H1 (cell line): ENCODE measurements around the gene DIP2B. TPM values are rescaled to one million over a fixed set of nuclear protein-coding genes. Genes with fewer than 3 reads are reported as not detected.

ENCODE experiments used
- CTCF ChIA-PET: fragments of 300-600 bp; sonication (Branson Sonifier 250); formaldehyde crosslinking; loops from one replicate; lab custom pipeline; 2021; ENCODE audit not compliant: partially characterized antibody; lab: Charles Lee
- POLR2A ChIA-PET: fragments of 300-600 bp; sonication (Branson Sonifier 250); formaldehyde crosslinking; loops from one replicate; lab custom pipeline; 2021; ENCODE audit warnings: inconsistent platforms; ENCODE audit not compliant: partially characterized antibody; lab: Charles Lee
- DNase-seq, 2 experiments: peaks; one replicate each; pipeline versions ENCODE4 v3.0.0 to v3.0.0-alpha.2; 2010 to 2022; ENCODE audit warnings: low spot score in 2 of 2, low read depth in 1 of 2, mixed read lengths in 1 of 2
- FAIRE-seq: peaks from 2 replicates; lab custom pipeline; 2011; peaks lifted over from hg19 to GRCh38; lab: Jason Lieb, UNC
- H2AFZ ChIP-seq: 2 replicates; pipeline ENCODE4 v1.8.1; 2012; ENCODE audit warnings: low read length, inconsistent platforms
- H2AK5ac ChIP-seq: 2 replicates; pipeline ENCODE4 v1.6.1; 2013; ENCODE audit warnings: low read depth, low read length
- H2BK120ac ChIP-seq: replicated peaks from 2 replicates; pipeline ENCODE3; 2013; ENCODE audit warnings: low read depth, low read length, inconsistent platforms
- H2BK12ac ChIP-seq: 2 replicates; pipeline ENCODE4 v1.6.1; 2013; ENCODE audit warnings: low read depth, low read length
- H2BK15ac ChIP-seq: 2 replicates; pipeline ENCODE4 v1.6.1; 2013; ENCODE audit warnings: low read length
- H2BK20ac ChIP-seq: 2 replicates; pipeline ENCODE4 v1.6.1; 2013; ENCODE audit warnings: low read length
- H2BK5ac ChIP-seq: 2 replicates; pipeline ENCODE4 v1.6.1; 2013; ENCODE audit warnings: low read depth, low read length
- H3K14ac ChIP-seq: 2 replicates; pipeline ENCODE4 v1.6.1; 2013; ENCODE audit warnings: inconsistent platforms; ENCODE audit not compliant: insufficient read length
- H3K18ac ChIP-seq: 2 replicates; pipeline ENCODE4 v1.6.1; 2013; ENCODE audit warnings: low read length; ENCODE audit errors: extremely low read depth
- H3K23ac ChIP-seq: 2 replicates; pipeline ENCODE4 v1.6.1; 2013; ENCODE audit warnings: inconsistent platforms; ENCODE audit not compliant: insufficient read length
- H3K23me2 ChIP-seq: 2 replicates; pipeline ENCODE4 v1.6.1; 2013; ENCODE audit warnings: low read depth, low read length
- H3K27ac ChIP-seq: 2 replicates; pipeline ENCODE4 v1.6.1; 2011; ENCODE audit warnings: low read depth, low read length, inconsistent platforms
- H3K27me3 ChIP-seq, 4 experiments: replicated peaks in 1 of 4; 1 replicate in 1 of 4; 2 replicates in 3 of 4; pipeline versions ENCODE4 v1.6.1 to v1.8.1; 2011 to 2013; ENCODE audit warnings: low read length in 3 of 4, mild to moderate bottlenecking in 3 of 4, inconsistent platforms in 2 of 4, mixed read lengths in 2 of 4, moderate library complexity in 1 of 4; ENCODE audit not compliant: control insufficient read depth in 3 of 4, insufficient read depth in 3 of 4; ENCODE audit errors: extremely low read depth in 1 of 4
- H3K36me3 ChIP-seq, 4 experiments: 2 replicates each; pipeline versions ENCODE4 v1.6.1 to v1.8.1; 2011 to 2013; ENCODE audit warnings: mild to moderate bottlenecking in 4 of 4, low read length in 3 of 4, moderate library complexity in 2 of 4, control low read depth in 1 of 4, inconsistent platforms in 1 of 4; ENCODE audit not compliant: insufficient read depth in 4 of 4, control insufficient read depth in 2 of 4
- H3K4ac ChIP-seq: replicated peaks from 2 replicates; pipeline ENCODE3; 2013; ENCODE audit warnings: low read length, low read depth, mixed read lengths, inconsistent platforms; ENCODE audit not compliant: insufficient read length
- H3K4me1 ChIP-seq, 4 experiments: replicated peaks in 1 of 4; 1 replicate in 1 of 4; 2 replicates in 3 of 4; pipeline versions ENCODE4 v1.6.1 to v1.8.1; 2011 to 2013; ENCODE audit warnings: low read length in 3 of 4, inconsistent platforms in 2 of 4, mixed read lengths in 1 of 4; ENCODE audit not compliant: insufficient read depth in 4 of 4, control insufficient read depth in 3 of 4
- H3K4me2 ChIP-seq, 2 experiments: 2 replicates each; pipeline versions ENCODE4 v1.6.1 to v1.8.1; 2011 to 2013; ENCODE audit warnings: low read depth in 2 of 2, low read length in 2 of 2, control low read depth in 1 of 2, inconsistent platforms in 1 of 2, mild to moderate bottlenecking in 1 of 2; ENCODE audit not compliant: insufficient read depth in 1 of 2
- H3K4me3 ChIP-seq, 4 experiments: fragments of 200-600, 300-600 bp in 1 of 4; sonication (generic), shearing (Covaris generic), sonication (Bioruptor Twin) in 1 of 4; 2 replicates each; pipeline versions ENCODE4 v1.5.1 to v1.8.1; 2011 to 2016; ENCODE audit warnings: low read length in 4 of 4, low read depth in 3 of 4, control low read depth in 2 of 4, inconsistent platforms in 2 of 4, mild to moderate bottlenecking in 2 of 4, mixed read lengths in 1 of 4, moderate library complexity in 1 of 4; ENCODE audit not compliant: insufficient read depth in 2 of 4; ENCODE audit errors: extremely low read depth in 1 of 4
- H3K56ac ChIP-seq: replicated peaks from 2 replicates; pipeline ENCODE3; 2013; ENCODE audit warnings: low read depth, mild to moderate bottlenecking, mixed read lengths, low read length, inconsistent platforms; ENCODE audit not compliant: insufficient read length
- H3K79me1 ChIP-seq: 2 replicates; pipeline ENCODE4 v1.6.1; 2013; ENCODE audit warnings: low read depth, low read length, control low read depth
- H3K79me2 ChIP-seq, 2 experiments: 2 replicates each; pipeline versions ENCODE4 v1.6.1 to v1.8.1; 2012 to 2013; ENCODE audit warnings: low read length in 2 of 2, mild to moderate bottlenecking in 2 of 2, inconsistent platforms in 1 of 2; ENCODE audit not compliant: insufficient read depth in 2 of 2, control insufficient read depth in 1 of 2
- H3K9ac ChIP-seq, 4 experiments: replicated peaks in 1 of 4; 1 replicate in 1 of 4; 2 replicates in 3 of 4; pipeline versions ENCODE4 v1.6.1 to v1.8.1; 2011 to 2013; ENCODE audit warnings: low read depth in 3 of 4, low read length in 3 of 4, control low read depth in 2 of 4, mild to moderate bottlenecking in 2 of 4, moderate library complexity in 2 of 4, inconsistent platforms in 1 of 4; ENCODE audit errors: extremely low read depth in 1 of 4
- H3K9me3 ChIP-seq, 2 experiments: 2 replicates each; pipeline versions ENCODE4 v1.6.1 to v1.8.1; 2012 to 2013; ENCODE audit warnings: mild to moderate bottlenecking in 2 of 2, moderate library complexity in 2 of 2, control low read depth in 1 of 2, inconsistent platforms in 1 of 2, low read depth in 1 of 2, low read length in 1 of 2, mixed read lengths in 1 of 2; ENCODE audit not compliant: insufficient read depth in 2 of 2
- H4K20me1 ChIP-seq, 2 experiments: replicated peaks in 1 of 2; 2 replicates each; pipeline versions ENCODE3 to v1.8.1; 2011 to 2013; ENCODE audit warnings: inconsistent platforms in 2 of 2, low read length in 2 of 2, mild to moderate bottlenecking in 1 of 2; ENCODE audit not compliant: insufficient read depth in 2 of 2, control insufficient read depth in 1 of 2
- H4K5ac ChIP-seq: 2 replicates; pipeline ENCODE4 v1.6.1; 2013; ENCODE audit warnings: low read length, low read depth, mixed read lengths, inconsistent platforms; ENCODE audit not compliant: insufficient read length
- H4K8ac ChIP-seq: 2 replicates; pipeline ENCODE4 v1.8.0; 2013; ENCODE audit warnings: mild to moderate bottlenecking, moderate library complexity, low read length, inconsistent platforms; ENCODE audit not compliant: insufficient read depth; ENCODE audit errors: extremely low read depth
- H4K91ac ChIP-seq: replicated peaks from 2 replicates; pipeline ENCODE3; 2013; ENCODE audit warnings: low read length, mixed read lengths, inconsistent platforms; ENCODE audit not compliant: insufficient read length
- BRCA1 ChIP-seq: IDR thresholded peaks from 2 replicates; pipeline ENCODE4 v1.6.1; 2012; ENCODE audit warnings: low read depth, low read length, improper control_type of control experiment
- CHD2 ChIP-seq: IDR thresholded peaks from 2 replicates; pipeline ENCODE4 v1.6.1; 2012; ENCODE audit warnings: low read length, improper control_type of control experiment
- CREB1 ChIP-seq: IDR thresholded peaks from 2 replicates; pipeline ENCODE4 v1.6.1; 2012; ENCODE audit warnings: inconsistent platforms
- KDM1A ChIP-seq: fragments of 200-600, 300-600 bp; sonication (generic); IDR thresholded peaks from 2 replicates; pipeline ENCODE4 v1.7.1; 2016; ENCODE audit warnings: mild to moderate bottlenecking, low read length, borderline replicate concordance
- SIN3A ChIP-seq, 2 experiments: IDR thresholded peaks in 1 of 2; conservative IDR thresholded peaks in 1 of 2; 2 replicates each; pipeline ENCODE4 v1.6.1; 2011 to 2012; ENCODE audit warnings: low read length in 2 of 2, improper control_type of control experiment in 1 of 2, low read depth in 1 of 2, mild to moderate bottlenecking in 1 of 2
- SP2 ChIP-seq: IDR thresholded peaks from 2 replicates; pipeline ENCODE4 v1.6.1; 2012; ENCODE audit warnings: mild to moderate bottlenecking, low read length, inconsistent platforms
- SP4 ChIP-seq: IDR thresholded peaks from 2 replicates; pipeline ENCODE4 v1.6.1; 2012; ENCODE audit warnings: low read length, inconsistent platforms
- SRF ChIP-seq: IDR thresholded peaks from 2 replicates; pipeline ENCODE4 v1.6.1; 2011; ENCODE audit warnings: mild to moderate bottlenecking, low read depth, low read length, moderate library complexity
- WGBS, 2 experiments: shearing (Covaris generic) in 1 of 2; methylation state at CpG; one replicate each; pipeline versions ENCODE4 v1.1.6 to v1.1.7; 2013 to 2015; ENCODE audit warnings: low lambda C conversion rate in 2 of 2, mixed read lengths in 2 of 2, inconsistent platforms in 1 of 2, low coverage in 1 of 2, missing lambda C conversion rate in 1 of 2; ENCODE audit not compliant: insufficient replicate concordance in 2 of 2, insufficient coverage in 1 of 2, insufficient read length in 1 of 2; ENCODE audit errors: extremely low coverage in 1 of 2, missing lambda C conversion rate in 1 of 2; 5-methylcytosine and 5-hydroxymethylcytosine counted together
- polyA plus RNA-seq, 7 experiments: library from polyadenylated mRNA; depleted of rRNA in 3 of 7; stranded (reverse) in 5 of 7; unstranded in 2 of 7; fragments of >200 nt in 5 of 7; fragments of 200-250 nt in 2 of 7; gene quantifications; 1 replicate in 5 of 7; 2 replicates in 1 of 7; 4 replicates in 1 of 7; pipeline versions ENCODE4 v1.2.1 to v1.2.3, GENCODE V29; 2011 to 2013; ENCODE audit warnings: missing spikeins in 2 of 7, mixed read lengths in 2 of 7
- total RNA-seq: library from RNA; stranded (reverse); fragmentation: NEBNext Ultra II Directional; extraction: Animal tissue kit (Norgen Biotek cat#: 25700); gene quantifications from 2 replicates; pipeline ENCODE4 v1.2.1, GENCODE V29; 2021

Gene DIP2B
- total and polyA plus RNA-seq, 2 of the 8 experiments (the other 6 are each of a cell fraction or from before 2014, with no cell fraction given): 11.1 to 29.6 TPM

GRCh38 chr12:50775251-50775650, 270.5 kb downstream of the DIP2B start:
- FAIRE-seq (no peak), DNase-seq (no peak)
- no peak overlapping the region for H3K56ac ChIP-seq
- no peaks in the 10 kb centered on the region for H3K9me3 ChIP-seq
- no peak overlapping the region for H2BK5ac ChIP-seq
- no peak overlapping the region for H3K4me2 ChIP-seq
- 71% methylated on average over 2 of the region's 2 CpGs; no CpG with 5 or more reads in 1 of the 2 experiments for WGBS, 2 experiments
- H2AK5ac ChIP-seq: no peak overlapping the region
- H3K9ac ChIP-seq: no peak overlapping the region
- no peaks in the 10 kb centered on the region for H3K23me2 ChIP-seq
- peaks cover 0 to 76% of the 10 kb centered on the region in 2 experiments; a peak in 2 of 4 replicates for H3K79me2 ChIP-seq
- H3K4ac ChIP-seq: no peak overlapping the region
- no peaks in the 10 kb centered on the region for H3K27me3 ChIP-seq
- no peak overlapping the region for H2AFZ ChIP-seq
- no peak overlapping the region for H3K27ac ChIP-seq
- no peak overlapping the region for H3K23ac ChIP-seq
- CTCF ChIA-PET: interaction anchor here (0.7 to 2.3 kb wide), 3 partner anchors 8 to 272 kb away, joined by 3 to 9 read pairs (median 3); no protein-coding TSS in a partner anchor
- H4K91ac ChIP-seq: no peak overlapping the region
- H3K18ac ChIP-seq: no peak overlapping the region
- POLR2A ChIA-PET: interaction anchor here (2.0 kb wide), 1 partner anchor 11 kb away, joined by 12 read pairs; the partner anchor contains the start of gene ATF1
- H2BK12ac ChIP-seq: no peak overlapping the region
- H4K8ac ChIP-seq: no peak overlapping the region
- no peak overlapping the region for H4K5ac ChIP-seq
- H2BK15ac ChIP-seq: no peak overlapping the region
- no peak for TF ChIP-seq SP4
- TF ChIP-seq KDM1A: no peak
- TF ChIP-seq BRCA1: no peak
- no peak for TF ChIP-seq CHD2
- TF ChIP-seq SP2: no peak
- TF ChIP-seq SRF: no peak
- no peak for TF ChIP-seq CREB1
- no peak for TF ChIP-seq SIN3A (conservative IDR thresholded peaks at IDR 0.05 in 1 of 2, IDR thresholded peaks at IDR 0.05 in 1 of 2; ENCODE audit: low read depth in 1 of 2, low read length in 2 of 2)
- H3K4me1 ChIP-seq: no peaks in the 10 kb centered on the region
- H3K36me3 ChIP-seq: peaks cover 0 to 4% (median under 1%) of the 10 kb centered on the region in 4 experiments; a peak in 2 of 8 replicates
- no peak overlapping the region for H2BK20ac ChIP-seq
- no peak overlapping the region for H2BK120ac ChIP-seq
- H3K4me3 ChIP-seq: no peak overlapping the region
- H3K14ac ChIP-seq: no peak overlapping the region
- H3K79me1 ChIP-seq: no peaks in the 10 kb centered on the region; the same call in 1 of the 2 replicates
- peaks cover 0 to 5% of the 10 kb centered on the region in 2 experiments for H4K20me1 ChIP-seq
